ENCODE measurements around the gene CCR4.

- TF ChIP-seq POLR2A (IDR thresholded peaks at IDR 0.05), result no peak
- TF ChIP-seq EP300 (IDR thresholded peaks at IDR 0.05), result no peak
These were observed 16.9 kb downstream of the CCR4 start for GRCh38 chr3:32968166-32968919.

All from sigmoid colon (tissue), 4 donors.